Osteoblast (primary cell): ENCODE measurements around the gene RALA. TPM values are rescaled to one million over a fixed set of nuclear protein-coding genes. Genes with fewer than 3 reads are reported as not detected.

Experiments
- DNase-seq: peaks from one replicate; pipeline ENCODE4 v3.0.0; 2011; ENCODE audit warnings: low spot score, mixed read lengths; ENCODE audit not compliant: insufficient read length; ENCODE audit errors: missing footprints
- H2AFZ ChIP-seq: 2 replicates; pipeline ENCODE4 v1.6.0; 2011; ENCODE audit warnings: mild to moderate bottlenecking, low read length
- H3K27ac ChIP-seq: 2 replicates; pipeline ENCODE4 v1.5.1; 2011; ENCODE audit warnings: mild to moderate bottlenecking, low read depth, low read length, moderate library complexity
- H3K27me3 ChIP-seq: 2 replicates; pipeline ENCODE4 v1.6.0; 2012; ENCODE audit warnings: mild to moderate bottlenecking, control low read depth, inconsistent platforms, low read length, moderate library complexity; ENCODE audit not compliant: insufficient read depth
- H3K36me3 ChIP-seq: 2 replicates; pipeline ENCODE4 v1.5.1; 2011; ENCODE audit warnings: mild to moderate bottlenecking, low read length, control low read depth, moderate library complexity; ENCODE audit not compliant: insufficient read depth
- H3K4me1 ChIP-seq: 2 replicates; pipeline ENCODE4 v1.5.1; 2011; ENCODE audit warnings: mild to moderate bottlenecking, low read length, control low read depth, moderate library complexity; ENCODE audit not compliant: insufficient read depth
- H3K4me2 ChIP-seq: 2 replicates; pipeline ENCODE4 v1.6.0; 2011; ENCODE audit warnings: mild to moderate bottlenecking, low read length; ENCODE audit not compliant: insufficient read depth
- H3K4me3 ChIP-seq: fragments of 200-600 bp; sonication (generic); 3 replicates; pipeline ENCODE4 v1.5.1; 2012; ENCODE audit warnings: mild to moderate bottlenecking, low read length, inconsistent platforms; ENCODE audit not compliant: insufficient read depth
- H3K79me2 ChIP-seq: 2 replicates; pipeline ENCODE4 v1.6.0; 2012; ENCODE audit warnings: mild to moderate bottlenecking, low read length, control low read depth, inconsistent platforms; ENCODE audit not compliant: insufficient read depth
- H3K9me3 ChIP-seq: 2 replicates; pipeline ENCODE4 v1.5.1; 2011; ENCODE audit warnings: low read depth, low read length, control low read depth
- H4K20me1 ChIP-seq: 2 replicates; pipeline ENCODE4 v1.6.0; 2012; ENCODE audit warnings: mild to moderate bottlenecking, low read length, control low read depth; ENCODE audit not compliant: insufficient read depth
- CTCF ChIP-seq: IDR thresholded peaks from 2 replicates; pipeline ENCODE4 v1.5.1; 2011; ENCODE audit warnings: mild to moderate bottlenecking, low read depth, low read length, moderate library complexity; ENCODE audit errors: extremely low read depth
- total RNA-seq: library from RNA; depleted of rRNA; stranded (reverse); fragments of >200 nt; gene quantifications from 2 replicates; pipeline ENCODE4 v1.2.3, GENCODE V29; 2012

Gene RALA
- total RNA-seq, 1 donor = 38.4 TPM

- Histone ChIP-seq H3K27me3 (no peaks in the 10 kb centered on the region), H3K4me1 (peaks cover 16% of the 10 kb centered on the region), H2AFZ (no peak overlapping the region), H3K79me2 (peaks cover 95% of the 10 kb centered on the region), H3K4me2 (no peak overlapping the region), H3K27ac (no peak overlapping the region), H3K36me3 (no peaks in the 10 kb centered on the region), H3K9me3 (no peaks in the 10 kb centered on the region), H4K20me1 (peaks cover 21% of the 10 kb centered on the region), H3K4me3 (no peak overlapping the region)
- no peak for TF ChIP-seq CTCF
- no peak for DNase-seq
Observed at GRCh38 chr7:39663263-39663662, 39.9 kb downstream of the RALA start.

GRCh38 chr7:39664057-39664456, 40.7 kb downstream of the RALA start:
- no peaks in the 10 kb centered on the region for H3K9me3 ChIP-seq
- peaks cover 15% of the 10 kb centered on the region for H3K4me1 ChIP-seq
- H4K20me1 ChIP-seq = peaks cover 21% of the 10 kb centered on the region
- no peaks in the 10 kb centered on the region for H3K27me3 ChIP-seq
- no peak overlapping the region for H3K4me2 ChIP-seq
- DNase-seq = no peak
- H3K79me2 ChIP-seq = peaks cover 90% of the 10 kb centered on the region
- no peaks in the 10 kb centered on the region for H3K36me3 ChIP-seq
- H3K27ac ChIP-seq = no peak overlapping the region
- no peak overlapping the region for H3K4me3 ChIP-seq
- TF ChIP-seq CTCF = no peak
- H2AFZ ChIP-seq = no peak overlapping the region

DNA sequence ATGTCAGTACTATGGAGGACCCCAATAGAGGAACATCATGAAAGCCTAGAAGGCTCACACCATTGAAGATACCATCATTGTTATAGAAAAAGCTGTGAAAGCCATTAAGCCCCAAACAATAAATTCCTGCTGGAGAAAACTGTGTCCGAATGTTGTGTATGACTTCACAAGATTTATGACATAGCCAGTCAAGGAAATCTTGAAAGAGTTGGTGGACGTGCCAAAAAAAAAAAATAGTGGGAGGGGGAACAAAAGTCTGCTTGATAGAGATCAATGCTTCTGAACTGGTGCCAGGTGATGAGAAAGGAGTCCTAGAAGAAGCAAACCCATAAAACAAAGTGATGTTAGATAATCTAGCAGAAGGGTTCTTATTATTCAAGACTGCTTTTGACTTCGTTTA, 41.2 kb downstream of the RALA start:
- Histone ChIP-seq H3K9me3 (no peaks in the 10 kb centered on the region), H3K79me2 (peaks cover 90% of the 10 kb centered on the region), H3K4me1 (peaks cover 10% of the 10 kb centered on the region), H3K36me3 (no peaks in the 10 kb centered on the region), H2AFZ (no peak overlapping the region), H3K4me2 (no peak overlapping the region), H3K27me3 (no peaks in the 10 kb centered on the region), H4K20me1 (peaks cover 21% of the 10 kb centered on the region), H3K4me3 (no peak overlapping the region), H3K27ac (no peak overlapping the region)
- no peak for TF ChIP-seq CTCF
- DNase-seq = no peak

GRCh38 chr7:39666562-39666961, 43.2 kb downstream of the RALA start:
- H3K79me2 ChIP-seq = peaks cover 88% of the 10 kb centered on the region
- no peak overlapping the region for H3K27ac ChIP-seq
- DNase-seq = no peak
- H2AFZ ChIP-seq = no peak overlapping the region
- peaks cover 7% of the 10 kb centered on the region for H3K4me1 ChIP-seq
- H3K4me2 ChIP-seq = no peak overlapping the region
- TF ChIP-seq CTCF = no peak
- H3K9me3 ChIP-seq = no peaks in the 10 kb centered on the region
- no peak overlapping the region for H3K4me3 ChIP-seq
- no peaks in the 10 kb centered on the region for H3K27me3 ChIP-seq
- peaks cover 21% of the 10 kb centered on the region for H4K20me1 ChIP-seq
- no peaks in the 10 kb centered on the region for H3K36me3 ChIP-seq
